HG03196 (cell line): ENCODE results near the gene NADSYN1.

Experiments
- ATAC-seq: cut with Tn5 transposase; IDR thresholded peaks from one replicate; pipeline ENCODE4 v1.9.1; 2021; ENCODE audit not compliant: unreplicated experiment

Gene NADSYN1

GRCh38 chr11:71472357-71472885 is 19.4 kb downstream of the NADSYN1 start:
- no peak for ATAC-seq

- no peak for ATAC-seq
Observed at GRCh38 chr11:71472941-71473792, 20.2 kb downstream of the NADSYN1 start.

- ATAC-seq: no peak
Observed at GRCh38 chr11:71473793-71474080, 20.7 kb downstream of the NADSYN1 start.

DNA sequence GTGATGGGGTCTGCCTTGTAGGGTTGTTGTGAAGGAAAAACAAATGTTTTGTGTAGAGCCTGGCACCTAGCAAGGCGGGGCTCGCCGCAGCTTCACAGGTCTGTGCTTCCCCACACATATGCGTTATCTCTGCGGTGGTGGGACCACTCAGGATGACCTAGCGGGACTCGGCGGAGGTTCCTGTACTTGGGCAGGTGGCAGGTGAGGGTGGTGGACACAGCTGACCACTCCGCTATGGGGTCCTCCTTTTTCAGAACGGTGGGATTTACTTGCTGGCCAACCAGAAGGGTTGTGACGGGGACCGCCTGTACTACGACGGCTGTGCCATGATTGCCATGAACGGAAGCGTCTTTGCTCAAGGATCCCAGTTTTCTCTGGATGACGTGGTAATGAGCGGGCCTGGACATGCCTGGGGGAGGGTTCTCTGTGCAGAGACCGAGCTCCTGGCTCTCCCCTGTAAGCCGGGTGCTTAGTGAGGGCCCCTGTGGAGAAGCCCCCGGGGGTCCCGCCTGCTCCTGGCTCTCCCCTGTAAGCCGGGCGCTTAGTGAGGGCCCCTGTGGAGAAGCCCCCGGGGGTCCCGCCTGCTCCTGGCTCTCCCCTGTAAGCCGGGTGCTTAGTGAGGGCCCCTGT is 21.3 kb downstream of the NADSYN1 start:
- no peak for ATAC-seq

- ATAC-seq: no peak
Observed at GRCh38 chr11:71474771-71475483, 21.9 kb downstream of the NADSYN1 start.

- no peak for ATAC-seq
Observed at GRCh38 chr11:71476031-71476430, 23.0 kb downstream of the NADSYN1 start.

DNA sequence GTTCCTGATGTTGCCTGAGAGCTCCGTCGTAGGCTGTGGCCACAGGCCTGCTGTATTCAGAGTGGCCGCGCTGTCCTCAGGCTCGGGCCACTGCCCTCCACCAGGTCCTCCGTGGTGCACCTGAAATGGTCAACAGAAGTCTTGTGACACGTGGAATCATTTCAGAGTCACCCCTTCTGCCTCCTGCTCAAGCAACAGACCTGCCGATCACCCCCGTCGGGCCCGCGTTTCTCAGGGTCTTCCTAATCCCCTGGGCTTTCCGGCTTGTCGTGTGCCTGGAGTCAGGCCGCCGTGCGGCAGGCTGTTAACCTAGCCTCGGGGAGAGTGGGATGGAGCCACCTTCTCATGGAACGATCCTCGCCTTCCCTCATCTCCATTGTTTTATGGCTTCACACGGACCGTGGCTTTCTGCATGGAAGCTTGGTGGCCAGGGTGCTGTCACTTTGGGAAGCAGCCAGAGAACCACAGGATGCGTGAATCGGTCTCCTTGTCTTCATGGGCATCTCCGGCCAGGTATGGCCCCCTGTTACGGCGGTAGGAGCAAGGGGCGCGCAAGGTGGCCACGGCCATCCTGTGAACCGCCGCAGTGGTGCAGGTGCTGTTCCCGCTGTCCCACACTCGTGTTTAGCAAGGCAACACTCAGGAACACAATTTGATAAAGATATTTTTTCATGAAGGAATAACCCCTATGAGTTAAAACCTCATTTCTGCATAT is 24.1 kb downstream of the NADSYN1 start:
- ATAC-seq: no peak

DNA sequence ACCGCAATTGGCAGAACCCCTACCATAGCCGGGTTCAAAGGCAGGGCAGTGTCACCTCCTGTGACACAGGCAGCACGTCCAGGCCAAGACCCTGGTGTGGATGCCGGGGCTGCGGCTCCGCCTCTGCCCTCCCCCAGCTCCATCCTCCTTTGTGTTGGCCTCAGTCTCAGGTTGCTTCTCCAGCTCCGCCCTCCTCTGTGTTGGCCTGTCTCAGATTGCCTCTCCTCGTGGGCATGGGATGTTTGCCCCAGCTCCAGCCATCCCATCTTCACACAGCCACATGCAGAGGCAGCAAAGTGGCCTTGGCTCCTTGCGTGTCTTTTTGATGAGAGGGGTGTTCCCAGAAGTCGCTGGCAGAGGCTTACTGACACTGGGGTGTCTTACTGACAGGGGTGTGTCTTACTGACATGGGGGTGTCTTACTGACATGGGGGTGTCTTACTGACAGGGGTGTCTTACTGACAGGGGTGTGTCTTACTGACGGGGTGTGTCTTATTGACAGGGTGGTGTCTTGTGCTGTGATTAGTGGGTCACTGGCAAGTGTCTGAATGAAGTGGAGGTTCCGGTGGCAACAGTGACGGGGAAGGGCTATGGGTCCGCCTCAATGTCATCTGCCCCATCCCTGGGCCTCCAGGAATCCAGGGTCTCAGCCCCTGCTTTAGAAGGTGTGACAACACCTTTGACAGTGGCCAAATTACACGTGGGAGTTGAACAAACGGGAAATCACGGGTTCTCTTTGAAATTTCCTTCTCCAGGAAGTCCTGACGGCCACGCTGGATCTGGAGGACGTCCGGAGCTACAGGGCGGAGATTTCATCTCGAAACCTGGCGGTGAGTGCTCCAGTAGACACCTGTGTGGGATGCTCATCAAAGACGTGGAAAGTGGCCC is 24.9 kb downstream of the NADSYN1 start:
- no peak for ATAC-seq

DNA sequence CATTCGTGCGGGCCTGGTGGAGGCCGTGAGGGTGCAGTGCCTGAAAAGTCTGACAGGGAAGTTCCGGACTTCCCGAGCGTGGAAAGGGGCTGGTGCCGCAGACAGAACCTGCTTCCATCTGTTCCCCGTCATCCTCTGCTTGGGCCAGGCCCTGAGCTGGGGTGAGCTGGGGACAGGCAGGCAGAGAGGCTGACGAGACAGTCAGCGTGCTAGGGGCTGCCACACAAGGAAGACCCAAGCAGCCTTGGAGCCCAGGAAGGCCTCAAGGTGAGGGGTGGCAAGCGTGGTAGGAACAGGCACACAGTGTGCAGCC is 25.5 kb downstream of the NADSYN1 start:
- no peak for ATAC-seq

- ATAC-seq: no peak
Observed at GRCh38 chr11:71481101-71481960, 28.3 kb downstream of the NADSYN1 start.

- ATAC-seq: no peak
Observed at GRCh38 chr11:71482216-71482615, 29.2 kb downstream of the NADSYN1 start.

DNA sequence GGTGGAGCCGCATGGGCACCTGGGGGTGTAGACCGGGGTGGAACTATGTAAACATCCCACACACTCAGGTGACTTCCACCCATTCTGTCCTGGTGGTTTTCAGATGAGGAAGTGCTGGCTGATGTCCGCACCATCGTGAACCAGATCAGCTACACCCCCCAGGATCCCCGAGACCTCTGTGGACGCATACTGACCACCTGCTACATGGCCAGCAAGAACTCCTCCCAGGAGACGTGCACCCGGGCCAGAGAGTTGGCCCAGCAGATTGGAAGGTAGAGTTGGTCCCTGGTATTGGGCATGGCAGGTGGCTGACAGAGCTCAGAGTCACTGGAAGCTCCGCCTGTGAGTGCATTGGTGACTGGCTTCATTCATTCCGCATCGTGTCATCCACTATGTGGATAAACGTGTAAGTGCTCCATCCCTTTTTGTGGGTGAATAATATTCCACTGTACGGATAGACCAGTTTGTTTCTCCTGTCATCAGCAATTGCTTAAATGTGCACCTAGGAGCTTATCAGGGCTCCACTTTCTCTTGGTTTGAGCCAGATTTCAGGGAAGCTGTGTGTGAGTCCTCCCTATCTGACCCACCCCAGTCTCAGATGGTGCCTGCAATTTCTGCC is 29.9 kb downstream of the NADSYN1 start:
- no peak for ATAC-seq

DNA sequence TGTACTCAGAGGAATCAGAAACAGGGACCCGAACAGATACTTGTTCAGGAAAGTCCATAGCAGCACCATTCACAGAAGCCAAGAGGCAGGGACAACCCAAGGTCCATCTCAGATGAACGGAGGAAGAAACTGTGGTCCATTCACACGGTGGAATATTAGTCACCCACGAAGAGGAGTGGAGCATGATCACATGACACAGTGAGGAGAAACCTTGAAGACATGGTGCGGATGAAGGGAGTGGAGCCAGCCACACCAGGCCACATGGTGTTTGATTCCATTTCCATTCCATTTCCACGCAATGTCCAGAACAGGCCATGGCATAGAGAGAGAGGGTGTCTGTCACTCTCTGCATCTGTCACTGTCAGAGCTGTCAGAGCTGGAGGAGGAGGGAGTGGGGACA is 30.7 kb downstream of the NADSYN1 start:
- no peak for ATAC-seq

GRCh38 chr11:71484248-71485062 is 31.5 kb downstream of the NADSYN1 start:
- ATAC-seq: no peak

GRCh38 chr11:71485063-71485399 is 32.0 kb downstream of the NADSYN1 start:
- no peak for ATAC-seq

DNA sequence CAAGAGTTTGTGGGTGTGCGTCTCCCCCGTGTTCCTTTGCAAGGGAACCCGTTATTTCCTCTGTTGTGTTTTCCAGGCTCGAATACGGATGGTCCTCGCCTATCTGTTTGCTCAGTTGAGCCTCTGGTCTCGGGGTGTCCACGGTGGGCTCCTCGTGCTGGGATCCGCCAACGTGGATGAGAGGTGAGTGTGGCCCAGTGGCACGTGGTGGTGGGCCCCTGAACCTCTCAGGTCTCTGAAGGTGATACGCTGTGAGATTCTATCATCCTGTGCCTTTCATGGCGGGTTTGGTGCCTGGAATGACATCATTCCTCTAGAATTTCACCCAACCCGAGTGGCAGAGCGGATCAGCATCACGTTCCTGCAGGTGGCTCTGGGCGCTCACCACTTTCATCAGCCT is 32.5 kb downstream of the NADSYN1 start:
- ATAC-seq: no peak

DNA sequence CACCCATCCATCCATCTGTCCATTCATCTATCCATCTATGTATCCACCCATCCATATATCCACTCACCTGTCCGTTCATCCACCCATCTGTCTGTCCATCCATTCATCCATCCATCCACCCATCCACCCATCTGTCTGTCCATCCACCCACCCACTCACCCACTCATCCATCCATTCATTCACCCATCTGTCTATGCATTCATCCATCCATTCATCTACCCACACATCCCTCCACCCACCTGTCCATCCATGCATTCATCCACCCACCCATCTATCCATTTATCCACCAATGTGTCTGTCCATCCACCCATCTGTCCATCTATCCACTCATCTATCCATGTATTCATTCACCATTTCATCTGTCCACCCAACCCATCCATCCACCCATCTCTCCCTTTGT is 33.3 kb downstream of the NADSYN1 start:
- no peak for ATAC-seq

DNA sequence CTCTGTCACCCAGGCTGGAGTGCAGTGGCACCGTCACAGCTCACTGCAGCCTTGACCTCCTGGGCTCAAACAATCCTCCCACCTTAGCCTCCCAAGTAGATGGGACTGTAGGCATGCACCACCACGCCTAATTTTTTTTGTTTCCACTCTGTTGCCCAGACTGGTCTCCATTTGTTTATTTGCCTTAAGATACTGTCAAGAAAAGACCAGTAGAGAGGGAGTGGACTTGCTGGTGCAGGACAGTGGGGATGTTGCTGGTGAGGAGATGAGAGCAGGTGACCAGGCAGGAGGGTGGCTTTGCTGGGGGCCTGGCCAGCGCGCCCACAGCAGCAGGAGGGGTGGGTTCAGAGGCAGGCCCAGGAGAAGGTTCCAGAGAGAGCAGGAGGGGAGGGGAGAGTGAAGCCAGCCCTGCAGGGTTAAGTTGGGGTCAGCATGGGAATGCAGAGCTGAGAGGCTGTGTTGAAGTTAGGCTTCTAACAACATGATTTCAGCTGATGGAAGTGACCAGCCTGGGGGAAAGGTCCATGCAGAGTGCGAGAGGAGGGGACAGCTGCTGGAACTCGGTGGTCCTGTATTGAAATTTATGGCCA is 35.8 kb downstream of the NADSYN1 start:
- ATAC-seq: no peak
